Occipital lobe (tissue), 3 donors: ENCODE measurements around the gene DRG1. TPM values are rescaled to one million over a fixed set of nuclear protein-coding genes. Genes with fewer than 3 reads are reported as not detected.
"Not testable (repeated sequence)": the region's sequence is repeated elsewhere in the genome, so short reads cannot be mapped to it uniquely, and the experiment has no call there.

Experiments used
- DNase-seq: peaks from one replicate; lab custom pipeline; 2025; lab: John Stamatoyannopoulos, UW
- small RNA-seq: library from RNA; depleted of rRNA; stranded (forward); fragments of <200 nt; gene quantifications from one replicate; pipeline ENCODE3, GENCODE V24; 2014
- total RNA-seq: library from RNA; depleted of rRNA; stranded (reverse); fragments of >200 nt; gene quantifications from one replicate; pipeline ENCODE4 v1.2.3, GENCODE V29; 2014

The DRG1 gene
- total RNA-seq, 1 donor from 2014 or later: 63.0 TPM

GRCh38 chr22:31442768-31443489 is 43.5 kb downstream of the DRG1 start:
- no peak for DNase-seq

DNA sequence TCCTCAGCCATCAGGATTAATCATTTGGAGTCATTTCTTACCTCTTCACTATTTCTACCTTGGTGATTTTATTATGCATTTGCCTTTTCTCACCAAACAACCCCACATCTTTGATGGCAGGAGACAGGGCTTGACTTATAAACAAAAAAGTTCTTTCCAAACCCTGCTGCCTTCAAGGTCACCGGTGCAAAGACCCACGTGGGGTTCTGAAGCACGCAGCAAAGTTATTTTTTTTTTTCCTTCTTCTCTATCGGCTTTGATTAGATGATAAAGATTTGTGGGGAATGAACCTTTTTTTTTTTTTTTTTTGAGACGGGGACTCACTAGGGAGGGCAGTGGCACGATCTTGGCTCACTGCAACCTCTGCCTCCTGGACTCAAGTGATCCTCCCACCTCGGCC is 44.1 kb downstream of the DRG1 start:
- no peak for DNase-seq

DNA sequence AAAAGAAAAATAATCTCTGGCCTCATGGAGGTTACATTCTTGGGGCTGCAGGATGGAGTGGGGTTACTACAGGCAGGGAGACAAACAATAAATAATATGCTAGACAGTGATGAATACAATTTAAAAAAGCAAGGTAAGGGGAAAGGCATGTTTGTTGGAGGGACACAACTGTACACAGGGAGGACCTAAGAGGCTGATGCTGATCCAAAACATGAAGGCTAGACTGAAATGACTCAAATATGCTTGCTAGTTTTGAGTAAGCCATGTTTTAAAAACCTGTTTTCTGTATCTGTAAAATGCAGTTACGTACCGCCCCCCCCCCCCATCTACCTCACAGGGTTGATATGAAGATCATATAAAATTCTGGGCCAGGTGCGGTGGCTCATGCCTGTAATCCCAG is 46.2 kb downstream of the DRG1 start:
- no peak for DNase-seq

DNA sequence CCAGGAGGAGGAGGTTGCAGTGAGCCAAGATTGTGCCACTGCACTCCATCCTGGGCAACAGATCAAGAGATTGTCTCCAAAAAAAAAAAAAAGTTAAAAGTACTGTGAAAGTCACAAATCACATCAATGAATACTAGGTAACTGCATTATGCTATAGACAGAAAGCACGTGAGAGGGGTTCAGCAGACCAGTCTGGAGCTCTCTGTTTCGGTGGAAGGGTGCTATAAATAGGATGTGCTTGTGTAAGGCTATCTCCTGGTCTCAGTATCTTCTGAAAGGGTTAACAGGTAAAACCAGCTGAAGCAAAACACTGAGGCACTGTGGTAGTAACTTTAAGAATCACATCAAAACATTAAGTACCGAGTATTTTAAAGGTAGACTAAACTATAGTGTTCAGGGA is 46.8 kb downstream of the DRG1 start:
- no peak for DNase-seq

GRCh38 chr22:31446767-31447166 is 47.4 kb downstream of the DRG1 start:
- no peak for DNase-seq

DNA sequence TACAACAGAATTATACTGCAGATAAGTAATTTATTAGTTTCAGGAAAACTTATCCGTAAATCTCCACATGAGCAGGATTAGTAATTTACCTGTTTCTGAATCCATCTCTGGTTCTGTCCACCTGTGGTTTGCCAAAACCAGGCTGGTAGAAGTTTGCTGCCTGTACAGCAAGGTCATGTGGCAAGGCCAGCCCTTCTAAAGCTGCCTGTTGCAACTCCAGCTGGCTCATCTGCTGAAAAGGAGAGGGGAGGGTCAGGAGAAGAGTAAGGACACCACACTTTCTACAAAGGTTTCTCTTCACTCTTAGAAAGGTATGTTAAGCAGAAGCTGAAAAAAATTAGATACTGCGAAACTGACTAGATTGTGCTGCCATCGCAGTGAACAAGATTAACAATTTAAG is 47.9 kb downstream of the DRG1 start:
- DNase-seq: no peak

DNA sequence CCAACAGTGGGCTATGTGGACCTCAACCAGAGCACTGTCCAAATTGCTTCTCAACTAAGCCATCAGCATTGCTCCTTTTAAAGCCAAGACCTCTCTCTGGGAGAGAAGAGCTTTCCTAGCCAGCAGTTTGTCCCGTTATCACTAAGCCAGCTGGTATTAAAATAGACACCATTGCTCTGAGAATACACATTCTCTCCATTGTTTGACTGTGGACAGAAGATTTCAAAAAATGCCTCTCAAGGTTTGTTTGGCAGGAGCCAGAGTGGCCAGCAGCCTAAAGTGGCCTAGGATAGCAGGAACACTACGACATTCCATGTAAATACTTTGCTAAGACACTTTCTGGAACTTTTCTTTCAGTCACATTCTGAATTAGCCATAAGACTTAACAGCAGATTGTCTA is 49.0 kb downstream of the DRG1 start:
- DNase-seq: no peak

DNA sequence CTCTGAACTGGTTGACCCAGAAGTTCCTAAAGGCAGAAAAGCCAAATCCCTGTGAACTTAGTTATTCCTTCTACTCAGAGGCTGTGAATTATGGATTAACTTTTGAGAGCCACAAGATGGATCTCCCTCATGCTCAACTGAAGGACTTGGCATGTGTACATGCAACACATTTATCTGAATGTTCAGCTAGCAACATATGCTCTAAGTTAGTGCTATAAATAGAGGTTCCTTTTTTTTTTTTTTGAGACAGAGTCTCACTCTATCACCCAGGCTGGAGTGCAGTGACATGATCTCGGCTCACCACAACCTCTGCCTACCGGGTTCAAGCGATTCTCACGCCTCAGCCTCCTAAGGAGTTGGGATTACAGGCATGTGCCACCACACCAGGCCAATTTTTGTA is 50.1 kb downstream of the DRG1 start:
- no peak for DNase-seq

DNA sequence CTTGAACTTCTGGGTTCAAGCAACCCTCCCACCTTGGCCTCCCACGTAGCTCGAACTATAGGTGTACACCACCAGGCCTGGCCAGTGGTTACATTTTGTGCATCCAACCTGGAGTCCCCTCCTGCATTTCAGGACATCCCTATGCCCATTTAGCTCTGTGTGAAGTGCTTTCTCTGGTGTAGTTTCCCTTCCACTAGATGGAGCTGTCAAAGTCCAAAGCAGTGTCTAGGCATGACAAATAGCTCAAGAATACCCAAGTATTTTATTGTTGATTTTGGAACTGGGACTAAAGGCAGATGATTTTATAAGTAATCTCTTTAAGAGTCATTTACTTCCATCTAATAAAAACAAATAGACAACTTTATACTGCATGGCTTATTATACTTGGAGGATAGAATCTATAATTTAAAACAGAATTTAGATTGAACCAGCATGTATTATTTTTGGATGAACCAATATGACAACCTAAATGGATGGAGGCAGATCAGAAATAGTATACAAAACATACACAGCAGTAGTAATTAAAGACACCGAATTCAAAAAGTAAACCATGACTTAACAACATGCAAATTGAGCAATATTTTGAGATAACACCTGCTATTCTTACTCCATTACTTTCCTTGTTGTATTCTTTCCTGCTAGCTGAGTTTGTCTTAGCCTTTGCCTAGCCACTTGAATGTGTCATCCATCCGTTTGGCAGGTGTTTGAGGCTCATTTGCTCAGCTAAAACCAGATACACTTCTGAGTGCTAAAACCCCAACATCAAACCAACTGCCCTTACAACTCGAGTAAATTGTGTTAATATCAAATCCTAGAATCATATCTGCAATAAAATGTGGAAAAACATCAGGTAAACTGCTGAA is 52.5 kb downstream of the DRG1 start:
- DNase-seq: no peak

DNA sequence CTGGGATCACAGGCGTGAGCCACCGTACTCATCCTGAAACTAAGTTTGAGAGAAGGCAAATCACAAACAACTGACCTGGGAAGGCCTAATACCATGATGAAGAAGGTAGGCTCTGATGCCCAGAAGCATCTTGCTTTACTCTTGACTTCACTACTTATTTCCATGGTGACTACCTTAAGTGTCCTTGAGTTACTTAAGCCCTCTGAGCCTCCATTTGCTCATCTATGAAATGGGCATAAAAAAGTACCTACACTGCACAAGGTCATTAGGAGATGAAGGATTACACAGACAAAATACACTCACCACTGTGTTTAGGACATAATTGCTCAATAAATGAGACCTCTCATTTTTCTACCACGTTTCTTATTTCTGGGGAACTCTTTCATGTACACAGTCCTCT is 62.3 kb downstream of the DRG1 start:
- no peak for DNase-seq

DNA sequence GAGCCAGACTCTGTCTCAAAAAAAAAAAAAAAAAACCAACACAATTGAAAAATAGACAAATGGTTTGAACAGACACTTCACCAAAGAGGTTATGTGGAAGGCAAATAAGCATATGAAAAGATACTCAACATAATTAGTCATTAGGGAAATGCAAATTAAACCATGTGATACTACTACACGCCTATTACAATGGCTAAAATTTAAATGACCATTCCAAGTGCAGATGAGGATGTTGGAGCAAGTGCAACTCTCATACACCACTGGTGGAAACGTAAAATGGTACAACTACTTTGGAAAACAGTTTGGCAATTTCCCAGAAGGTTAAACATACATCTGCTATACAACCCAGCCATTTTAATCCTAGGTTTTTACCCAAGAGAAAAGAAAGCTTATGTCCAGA is 65.9 kb downstream of the DRG1 start:
- no peak for DNase-seq

GRCh38 chr22:31474743-31475142 is 75.3 kb downstream of the DRG1 start:
- no peak for DNase-seq

DNA sequence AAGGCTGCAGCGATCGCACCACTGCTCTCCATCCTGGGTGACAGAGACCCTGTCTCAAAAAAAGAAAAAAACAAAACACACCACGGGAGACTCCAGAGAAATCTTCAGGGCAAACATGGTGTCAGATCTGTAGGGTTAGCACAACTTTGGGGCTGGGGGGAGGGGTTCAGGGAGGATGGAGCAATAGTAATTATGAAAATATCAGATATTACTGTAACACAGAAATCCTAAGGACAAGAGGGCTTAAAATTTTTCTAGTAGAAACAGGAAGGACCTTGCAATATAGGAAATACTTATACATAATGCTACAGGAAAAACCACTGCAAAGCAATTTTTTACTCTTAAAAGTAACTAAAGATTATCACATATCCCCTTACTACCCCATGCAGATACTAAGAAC is 76.4 kb downstream of the DRG1 start:
- DNase-seq: no peak

DNA sequence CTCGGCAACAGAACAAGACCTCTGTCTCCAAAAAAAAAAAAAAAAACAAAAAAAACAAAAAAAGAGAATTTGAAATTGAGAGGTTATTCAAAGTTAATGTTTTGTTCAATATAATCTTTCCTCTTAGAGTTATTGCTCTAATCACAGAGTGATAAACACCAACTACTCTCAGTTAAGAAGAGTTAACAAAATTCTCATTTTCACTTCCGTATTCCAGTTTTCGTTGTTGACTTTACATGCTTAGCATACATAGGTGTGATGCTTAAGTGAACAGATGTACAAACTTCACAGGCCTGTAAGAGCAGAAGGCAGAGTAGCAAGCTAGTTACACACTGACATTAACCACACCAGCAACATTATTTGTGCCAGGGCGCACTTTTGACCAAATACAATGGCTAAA is 77.9 kb downstream of the DRG1 start:
- no peak for DNase-seq

GRCh38 chr22:31481129-31481528 is 81.7 kb downstream of the DRG1 start:
- no peak for DNase-seq

- DNase-seq: not testable (repeated sequence)
Measured at GRCh38 chr22:31482470-31482869, 83.1 kb downstream of the DRG1 start.

Small RNAs within 50 kb of the gene (small RNA-seq; reads per million reads assigned to genes)
- not detected for gene RNU6-28P
- not detected for gene RNU6-338P

Other genes starting within 250 kb of the DRG1 start
- 29.2 TPM for gene RNF185, start 239.4 kb upstream of the DRG1 start, total RNA-seq
- gene LIMK2, start 187.3 kb upstream of the DRG1 start, total RNA-seq: 16.7 TPM
- gene PIK3IP1, start 107.1 kb upstream of the DRG1 start, total RNA-seq: 23.2 TPM
- gene PATZ1, start 53.3 kb upstream of the DRG1 start, total RNA-seq: 29.9 TPM
- gene EIF4ENIF1, start 90.2 kb downstream of the DRG1 start, total RNA-seq: 19.8 TPM
- 15.1 TPM for gene SFI1, start 96.9 kb downstream of the DRG1 start, total RNA-seq